Skeletal muscle tissue (tissue), 4 donors: Measurements from ENCODE around the gene USO1. TPM values are rescaled to one million over a fixed set of nuclear protein-coding genes. Genes with fewer than 3 reads are reported as not detected.
"Not testable (repeated sequence)": the region's sequence is repeated elsewhere in the genome, so short reads cannot be mapped to it uniquely, and the experiment has no call there.

Experiments used
- H3K27ac ChIP-seq: one replicate; pipeline ENCODE4 v1.7.0; 2013; ENCODE audit warnings: mild to moderate bottlenecking, low read depth, low read length, inconsistent platforms
- H3K27me3 ChIP-seq, 3 donors: one replicate each; pipeline ENCODE4 v1.7.0; 2013; ENCODE audit warnings: low read length in 3 of 3; ENCODE audit not compliant: control insufficient read depth in 3 of 3, insufficient read depth in 3 of 3
- H3K36me3 ChIP-seq, 3 donors: one replicate each; pipeline ENCODE4 v1.7.0; 2013; ENCODE audit warnings: low read length in 3 of 3; ENCODE audit not compliant: control insufficient read depth in 3 of 3, insufficient read depth in 3 of 3
- H3K4me1 ChIP-seq, 3 donors: one replicate each; pipeline ENCODE4 v1.7.0; 2013; ENCODE audit warnings: low read length in 3 of 3, mild to moderate bottlenecking in 3 of 3; ENCODE audit not compliant: control insufficient read depth in 3 of 3, insufficient read depth in 3 of 3
- H3K4me3 ChIP-seq, 3 donors: one replicate each; pipeline ENCODE4 v1.7.0; 2013; ENCODE audit warnings: low read length in 3 of 3
- H3K9ac ChIP-seq, 3 donors: one replicate each; pipeline ENCODE4 v1.7.0; 2013; ENCODE audit warnings: low read length in 3 of 3, mild to moderate bottlenecking in 3 of 3, moderate library complexity in 2 of 3, low read depth in 1 of 3
- H3K9me3 ChIP-seq, 3 donors: one replicate each; pipeline ENCODE4 v1.7.0; 2013; ENCODE audit warnings: low read length in 3 of 3; ENCODE audit not compliant: control insufficient read depth in 3 of 3
- total RNA-seq: library from RNA; depleted of rRNA; stranded (reverse); fragments of >200 nt; gene quantifications from one replicate; pipeline ENCODE4 v1.2.3, GENCODE V29; 2014
- donor health status: Osteomylitis.

Gene USO1
- total RNA-seq, 1 donor from 2014 or later: 135 TPM

- Histone ChIP-seq H3K27me3 (no peaks in the 10 kb centered on the region), H3K4me3 (peak overlapping the region; percentile 91 to 96 (median 92)), H3K4me1 (peaks cover 8 to 32% (median 30%) of the 10 kb centered on the region in 3 donors), H3K9ac (peak overlapping the region; percentile 97 to 99 (median 98)), H3K27ac (peak overlapping the region; percentile 100), H3K9me3 (no peaks in the 10 kb centered on the region), H3K36me3 (no peaks in the 10 kb centered on the region)
Observed at GRCh38 chr4:75724867-75725724, 719 bp downstream of the USO1 start.

GRCh38 chr4:75725942-75726538 lies 1.7 kb downstream of the USO1 start:
- H3K9ac ChIP-seq: peak overlapping the region; percentile 97 to 99 (median 98)
- H3K9me3 ChIP-seq, H3K36me3 ChIP-seq, H3K27me3 ChIP-seq: not testable (repeated sequence)
- H3K4me1 ChIP-seq: peaks cover 8 to 32% (median 28%) of the 10 kb centered on the region in 3 donors
- H3K4me3 ChIP-seq: peak overlapping the region; percentile 91 to 96 (median 92)
- H3K27ac ChIP-seq: peak overlapping the region; percentile 100

GRCh38 chr4:75726577-75726976 lies 2.2 kb downstream of the USO1 start:
- peak overlapping the region; percentile 91 to 96 (median 92) for H3K4me3 ChIP-seq
- H3K9ac ChIP-seq: peak overlapping the region; percentile 76 to 98 (median 97)

GRCh38 chr4:75727073-75727472 lies 2.7 kb downstream of the USO1 start:
- H3K9ac ChIP-seq: peak overlapping the region; percentile 76 to 98 (median 97)
- H3K4me1 ChIP-seq: peaks cover 8 to 32% (median 24%) of the 10 kb centered on the region in 3 donors
- no peaks in the 10 kb centered on the region for H3K27me3 ChIP-seq
- no peaks in the 10 kb centered on the region for H3K9me3 ChIP-seq
- peak overlapping the region; percentile 91 to 96 (median 92) for H3K4me3 ChIP-seq
- peak overlapping the region; percentile 100 for H3K27ac ChIP-seq
- H3K36me3 ChIP-seq: peaks cover 0 to 1% (median 0%) of the 10 kb centered on the region in 3 donors

More at GRCh38 chr4:75726577-75726976, 2.2 kb downstream of the USO1 start:
- H3K36me3 ChIP-seq: no peaks in the 10 kb centered on the region
- peaks cover 8 to 32% (median 26%) of the 10 kb centered on the region in 3 donors for H3K4me1 ChIP-seq
- H3K27ac ChIP-seq: peak overlapping the region; percentile 100
- no peaks in the 10 kb centered on the region for H3K9me3 ChIP-seq
- no peaks in the 10 kb centered on the region for H3K27me3 ChIP-seq

DNA sequence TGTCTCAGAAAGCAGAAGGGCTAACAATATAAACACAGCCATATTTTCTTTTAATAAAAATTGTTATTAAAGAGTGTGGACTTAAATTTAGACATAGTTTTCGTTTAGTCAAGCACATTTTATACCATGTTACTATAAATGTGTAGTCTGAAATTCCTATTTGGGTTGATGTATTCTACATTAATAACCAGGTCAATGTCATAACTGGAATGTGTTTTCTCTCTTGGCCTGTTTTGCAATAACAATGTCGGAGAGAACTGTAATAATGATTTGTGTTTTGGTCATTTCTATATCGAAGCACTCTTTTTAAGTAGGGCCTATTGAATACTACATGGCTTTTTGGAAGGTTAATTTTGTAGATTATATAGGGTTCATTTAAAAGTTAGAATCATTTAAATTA lies 5.5 kb downstream of the USO1 start:
- peak overlapping the region; percentile 17 for H3K27ac ChIP-seq
- H3K36me3 ChIP-seq: peaks cover 0 to 2% (median 0%) of the 10 kb centered on the region in 3 donors
- no peaks in the 10 kb centered on the region for H3K9me3 ChIP-seq
- H3K9ac ChIP-seq: peak overlapping the region in 2 of 3 donors; percentile 40 to 54
- no peak overlapping the region for H3K4me3 ChIP-seq
- no peaks in the 10 kb centered on the region for H3K27me3 ChIP-seq
- H3K4me1 ChIP-seq: peaks cover 6 to 17% (median 16%) of the 10 kb centered on the region in 3 donors

DNA sequence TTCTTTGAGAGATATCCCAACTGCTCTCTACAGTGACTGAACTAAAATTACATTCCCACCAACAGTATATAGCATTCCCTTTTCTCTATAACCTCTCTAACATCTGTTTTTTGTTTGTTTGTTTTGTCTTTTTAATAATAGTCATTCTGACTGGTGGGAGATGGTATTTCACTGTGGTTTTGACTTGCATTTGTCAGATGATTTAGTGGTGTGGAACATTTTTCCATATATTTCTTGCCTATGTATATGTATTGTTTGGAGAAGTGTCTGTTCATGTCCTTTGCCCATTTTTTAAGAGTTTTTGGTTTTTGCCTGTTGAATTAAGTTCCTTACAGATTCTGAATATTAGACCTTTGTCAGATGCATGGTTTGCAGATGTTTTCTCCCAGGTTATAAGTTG lies 9.0 kb downstream of the USO1 start:
- Histone ChIP-seq H3K4me1 (peaks cover 10 to 24% (median 12%) of the 10 kb centered on the region in 3 donors), H3K9ac (no peak overlapping the region), H3K27ac (no peak overlapping the region), H3K27me3 (no peaks in the 10 kb centered on the region), H3K36me3 (peaks cover 0 to 5% (median 0%) of the 10 kb centered on the region in 3 donors), H3K9me3 (no peaks in the 10 kb centered on the region), H3K4me3 (no peak overlapping the region)

GRCh38 chr4:75735525-75735924 lies 11.1 kb downstream of the USO1 start:
- peaks cover 8 to 19% (median 12%) of the 10 kb centered on the region in 3 donors for H3K4me1 ChIP-seq
- no peak overlapping the region for H3K27ac ChIP-seq
- H3K27me3 ChIP-seq: no peaks in the 10 kb centered on the region
- H3K9ac ChIP-seq: no peak overlapping the region
- H3K9me3 ChIP-seq: no peaks in the 10 kb centered on the region
- H3K36me3 ChIP-seq: peaks cover 0 to 5% (median 0%) of the 10 kb centered on the region in 3 donors
- no peak overlapping the region for H3K4me3 ChIP-seq

- no peaks in the 10 kb centered on the region for H3K9me3 ChIP-seq
- peaks cover 8 to 22% (median 12%) of the 10 kb centered on the region in 3 donors for H3K4me1 ChIP-seq
- no peaks in the 10 kb centered on the region for H3K27me3 ChIP-seq
- peaks cover 0 to 8% (median 0%) of the 10 kb centered on the region in 3 donors for H3K36me3 ChIP-seq
- H3K27ac ChIP-seq: no peak overlapping the region
- no peak overlapping the region for H3K4me3 ChIP-seq
- no peak overlapping the region for H3K9ac ChIP-seq
Observed at GRCh38 chr4:75736862-75737261, 12.5 kb downstream of the USO1 start.

DNA sequence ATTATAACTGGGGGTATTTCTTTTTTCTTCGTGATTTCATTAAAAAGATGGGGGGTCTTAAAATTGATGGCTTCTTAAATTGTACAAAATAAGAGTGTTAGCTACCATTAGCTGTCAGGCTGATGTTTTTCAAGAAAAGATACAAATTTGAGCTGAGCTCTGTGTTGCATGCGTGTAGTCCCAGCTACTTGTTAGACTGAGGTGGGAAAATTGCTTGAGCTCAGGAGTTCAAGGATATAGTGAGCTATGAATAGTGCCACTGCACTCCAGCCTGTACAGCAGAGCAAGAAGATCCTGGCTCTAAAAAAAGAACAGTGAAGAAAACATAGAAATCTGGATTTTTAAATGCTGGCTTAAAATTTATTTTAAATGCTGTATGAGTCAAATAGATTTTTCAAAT lies 13.0 kb downstream of the USO1 start:
- H3K9ac ChIP-seq: peak overlapping the region in 1 of 3 donors; percentile 10
- H3K4me3 ChIP-seq: no peak overlapping the region
- peaks cover 8 to 22% (median 12%) of the 10 kb centered on the region in 3 donors for H3K4me1 ChIP-seq
- H3K27me3 ChIP-seq: no peaks in the 10 kb centered on the region
- H3K27ac ChIP-seq: no peak overlapping the region
- H3K36me3 ChIP-seq: peaks cover 0 to 6% (median 0%) of the 10 kb centered on the region in 3 donors
- H3K9me3 ChIP-seq: no peaks in the 10 kb centered on the region

DNA sequence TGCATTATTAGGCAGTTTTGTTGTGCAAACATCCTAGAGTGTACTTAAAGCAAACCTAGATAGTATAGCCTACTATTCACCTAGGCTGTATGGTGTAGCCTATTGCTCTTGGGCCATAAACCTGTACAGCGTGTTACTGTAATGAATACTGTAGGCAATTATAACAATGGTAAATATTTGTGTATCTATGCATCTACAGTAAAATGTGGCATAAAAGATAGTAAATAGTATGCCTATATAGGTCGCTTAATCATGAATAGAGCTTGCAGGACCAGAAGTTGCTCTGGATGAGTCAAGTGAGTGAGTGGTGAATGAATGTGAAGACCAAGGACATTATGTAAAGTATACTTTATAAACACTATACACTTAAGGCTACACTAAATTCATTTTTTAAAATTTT lies 16.6 kb downstream of the USO1 start:
- Histone ChIP-seq H3K4me1 (peaks cover 14 to 25% (median 20%) of the 10 kb centered on the region in 3 donors), H3K27me3 (no peaks in the 10 kb centered on the region), H3K9me3 (no peaks in the 10 kb centered on the region), H3K9ac (no peak overlapping the region), H3K36me3 (peaks cover 0 to 3% (median 0%) of the 10 kb centered on the region in 3 donors), H3K4me3 (no peak overlapping the region), H3K27ac (no peak overlapping the region)
